GM23338 (cell line): ENCODE data around the gene SMOC1.
A peak's percentile ranks its signal among the peaks of the same experiment; 100 is the strongest.

ENCODE experiments used
- CREB1 ChIP-seq: fragments of 250-450 bp; sonication (Bioruptor Pico); IDR thresholded peaks from 2 replicates; pipeline ENCODE4 v1.5.0; 2020; ENCODE audit warnings: low read depth, mild to moderate bottlenecking, moderate library complexity
- CTCF ChIP-seq, 2 experiments: fragments of 200-600 bp in 1 of 2; sonication (generic) in 1 of 2; conservative IDR thresholded peaks; 2 replicates each; pipeline versions ENCODE4 v1.5.1 to v1.6.1; 2016 to 2017; ENCODE audit warnings: antibody characterized with exemption in 2 of 2, low read depth in 2 of 2, mild to moderate bottlenecking in 2 of 2, moderate library complexity in 1 of 2
- ETS1 ChIP-seq: IDR thresholded peaks from 2 replicates; pipeline ENCODE4 v1.6.1; 2016; ENCODE audit warnings: antibody characterized with exemption
- EZH2 ChIP-seq: fragments of 200-600 bp; sonication (generic); IDR thresholded peaks from one replicate; pipeline ENCODE4 v1.8.0; 2017; ENCODE audit warnings: antibody characterized with exemption, mild to moderate bottlenecking, low read depth; ENCODE audit not compliant: unreplicated experiment
- EZH2phosphoT487 ChIP-seq: fragments of 200-600 bp; sonication (generic); IDR thresholded peaks from one replicate; pipeline ENCODE4 v1.8.1; 2018; ENCODE audit warnings: antibody characterized with exemption; ENCODE audit not compliant: unreplicated experiment
- JUNB ChIP-seq: IDR thresholded peaks from one replicate; pipeline ENCODE4 v1.6.1; 2016; ENCODE audit warnings: antibody characterized with exemption; ENCODE audit not compliant: unreplicated experiment
- NANOG ChIP-seq: IDR thresholded peaks from 2 replicates; pipeline ENCODE4 v1.6.1; 2016; ENCODE audit warnings: antibody characterized with exemption, borderline replicate concordance
- POLR2AphosphoS5 ChIP-seq: IDR thresholded peaks from 2 replicates; pipeline ENCODE4 v1.6.1; 2016; ENCODE audit warnings: antibody characterized with exemption, low read depth
- REST ChIP-seq: IDR thresholded peaks from one replicate; pipeline ENCODE4 v1.6.1; 2018; ENCODE audit warnings: antibody characterized with exemption; ENCODE audit not compliant: unreplicated experiment
- ZNF114 ChIP-seq: fragments of 250-450 bp; sonication (Bioruptor Pico); IDR thresholded peaks from 2 replicates; pipeline ENCODE4 v1.5.0; 2020; ENCODE audit warnings: mild to moderate bottlenecking, moderate library complexity
- ZNF331 ChIP-seq: fragments of 250-450 bp; sonication (Bioruptor Pico); IDR thresholded peaks from 2 replicates; pipeline ENCODE4 v1.5.0; 2020; ENCODE audit warnings: low read depth, mild to moderate bottlenecking, moderate library complexity
- ZNF462 ChIP-seq: fragments of 250-450 bp; sonication (Bioruptor Pico); IDR thresholded peaks from 2 replicates; pipeline ENCODE4 v1.5.0; 2020; ENCODE audit warnings: mild to moderate bottlenecking, moderate library complexity

- no peak for TF ChIP-seq JUNB
- TF ChIP-seq CTCF (conservative IDR thresholded peaks at IDR 0.05; ENCODE audit: low read depth in 2 of 2) = 0 out of 4 replicates have a peak, but pooled peaks of 1 of the 2 experiments have one; percentile 2
- TF ChIP-seq EZH2phosphoT487 = no peak
- no peak for TF ChIP-seq EZH2
- no peak for TF ChIP-seq ZNF331 (CRISPR knock-in tag)
- no peak for TF ChIP-seq CREB1 (CRISPR knock-in tag)
- TF ChIP-seq POLR2AphosphoS5 = no peak
- TF ChIP-seq ETS1 = no peak
- no peak for TF ChIP-seq ZNF114 (CRISPR knock-in tag)
- no peak for TF ChIP-seq ZNF462 (CRISPR knock-in tag)
- no peak for TF ChIP-seq REST
- TF ChIP-seq NANOG = no peak
Observed at GRCh38 chr14:69850086-69850735, 29.0 kb upstream of the SMOC1 start.
